IMR-90 (cell line): ENCODE data around the gene CCN5. TPM values are rescaled to one million over a fixed set of nuclear protein-coding genes. Genes with fewer than 3 reads are reported as not detected.
A peak's percentile ranks its signal among the peaks of the same experiment; 100 is the strongest.

Experiments
- ATAC-seq: fragments of 200-7000 bp; cut with Tn5 transposase; 2 replicates; pipeline ENCODE4 v1.9.1; 2020; ENCODE audit warnings: low read depth, mild to moderate bottlenecking, moderate library complexity
- BruUV-seq: library from RNA; stranded (reverse); fragments of 400-500 nt; replicated peaks from 2 replicates; lab custom pipeline; 2021; lab: Mats Ljungman, UMichigan
- CTCF ChIA-PET: fragments of 300-600 bp; formaldehyde crosslinking; extraction: SDS; loops from one replicate; lab custom pipeline; 2021; ENCODE audit warnings: antibody characterized with exemption; lab: Yijun Ruan, JAX
- POLR2A ChIA-PET: fragments of 300-600 bp; sonication (Branson Sonifier 250); formaldehyde crosslinking; loops from one replicate; lab custom pipeline; 2022; ENCODE audit warnings: antibody characterized with exemption; ENCODE audit not compliant: unreplicated experiment; lab: Charles Lee
- DNase-seq: peaks from one replicate; pipeline ENCODE4 v3.0.0; 2013
- H2AFZ ChIP-seq: replicated peaks from 2 replicates; pipeline ENCODE3; 2013; ENCODE audit warnings: low read length, mild to moderate bottlenecking; ENCODE audit not compliant: poor library complexity
- H2AK5ac ChIP-seq: 2 replicates; pipeline ENCODE4 v1.6.1; 2013; ENCODE audit warnings: low read depth, low read length, inconsistent platforms
- H2AK9ac ChIP-seq: replicated peaks from 2 replicates; pipeline ENCODE3; 2013; ENCODE audit warnings: mild to moderate bottlenecking, low read depth, low read length, moderate library complexity; ENCODE audit not compliant: poor library complexity
- H2BK120ac ChIP-seq: 2 replicates; pipeline ENCODE4 v1.6.1; 2013; ENCODE audit warnings: low read depth, low read length, inconsistent platforms
- H2BK15ac ChIP-seq: 3 replicates; pipeline ENCODE4 v1.6.1; 2013; ENCODE audit warnings: low read depth, low read length, inconsistent platforms
- H2BK20ac ChIP-seq: 2 replicates; pipeline ENCODE4 v1.6.1; 2013; ENCODE audit warnings: low read depth, mild to moderate bottlenecking, inconsistent platforms, low read length, moderate library complexity
- H2BK5ac ChIP-seq: 2 replicates; pipeline ENCODE4 v1.6.1; 2013; ENCODE audit warnings: mild to moderate bottlenecking, low read depth, low read length, inconsistent platforms; ENCODE audit not compliant: poor library complexity, severe bottlenecking
- H3K14ac ChIP-seq: replicated peaks from 2 replicates; pipeline ENCODE4 v1.6.1; 2013; ENCODE audit warnings: low read depth, low read length, inconsistent platforms
- H3K18ac ChIP-seq: 2 replicates; pipeline ENCODE4 v1.6.1; 2013; ENCODE audit warnings: low read depth, low read length, control low read depth
- H3K23ac ChIP-seq: 2 replicates; pipeline ENCODE4 v1.6.1; 2013; ENCODE audit warnings: low read depth, low read length, inconsistent platforms
- H3K27ac ChIP-seq: 2 replicates; pipeline ENCODE4 v1.5.1; 2013; ENCODE audit warnings: mild to moderate bottlenecking, control low read depth, low read length; ENCODE audit not compliant: insufficient read depth
- H3K27me3 ChIP-seq: 2 replicates; pipeline ENCODE4 v1.6.1; 2013; ENCODE audit warnings: low read length; ENCODE audit not compliant: control insufficient read depth, insufficient read depth
- H3K36me3 ChIP-seq: 2 replicates; pipeline ENCODE4 v1.6.1; 2013; ENCODE audit warnings: low read length, mixed read lengths; ENCODE audit not compliant: control insufficient read depth, insufficient read depth
- H3K4ac ChIP-seq: 2 replicates; pipeline ENCODE4 v1.6.1; 2013; ENCODE audit warnings: low read depth, low read length, inconsistent platforms
- H3K4me1 ChIP-seq: 2 replicates; pipeline ENCODE4 v1.6.1; 2013; ENCODE audit warnings: low read length, mixed read lengths; ENCODE audit not compliant: control insufficient read depth, insufficient read depth
- H3K4me2 ChIP-seq: 2 replicates; pipeline ENCODE4 v1.6.1; 2013; ENCODE audit warnings: low read depth, mild to moderate bottlenecking, control low read depth, low read length, moderate library complexity
- H3K4me3 ChIP-seq: 2 replicates; pipeline ENCODE4 v1.5.1; 2013; ENCODE audit warnings: low read depth, mild to moderate bottlenecking, control low read depth, low read length, moderate library complexity; ENCODE audit not compliant: insufficient read depth
- H3K56ac ChIP-seq: 2 replicates; pipeline ENCODE4 v1.6.1; 2013; ENCODE audit warnings: low read length, inconsistent platforms; ENCODE audit not compliant: insufficient read depth; ENCODE audit errors: extremely low read depth
- H3K79me1 ChIP-seq, 2 experiments: 2 replicates each; pipeline ENCODE4 v1.6.1; 2013; ENCODE audit warnings: low read length in 2 of 2, inconsistent platforms in 1 of 2, low read depth in 1 of 2
- H3K9ac ChIP-seq: 2 replicates; pipeline ENCODE4 v1.6.1; 2013; ENCODE audit warnings: low read depth, low read length, control low read depth
- H3K9me1 ChIP-seq: 2 replicates; pipeline ENCODE4 v1.6.1; 2013; ENCODE audit warnings: low read length, inconsistent platforms; ENCODE audit not compliant: insufficient read depth
- H3K9me3 ChIP-seq: 2 replicates; pipeline ENCODE4 v1.6.1; 2013; ENCODE audit warnings: low read length; ENCODE audit not compliant: control insufficient read depth, insufficient read depth
- H4K20me1 ChIP-seq: 2 replicates; pipeline ENCODE4 v1.6.1; 2013; ENCODE audit warnings: low read length, inconsistent platforms; ENCODE audit not compliant: insufficient read depth
- H4K5ac ChIP-seq: 2 replicates; pipeline ENCODE4 v1.6.1; 2013; ENCODE audit warnings: mild to moderate bottlenecking, low read depth, low read length, control low read depth
- H4K8ac ChIP-seq, 2 experiments: 2 replicates each; pipeline ENCODE4 v1.6.1; 2013; ENCODE audit warnings: low read depth in 2 of 2, low read length in 2 of 2, control low read depth in 1 of 2, inconsistent platforms in 1 of 2
- H4K91ac ChIP-seq: 2 replicates; pipeline ENCODE4 v1.6.1; 2013; ENCODE audit warnings: low read depth, low read length, inconsistent platforms; ENCODE audit not compliant: insufficient read depth
- MAZ ChIP-seq: IDR thresholded peaks from 2 replicates; pipeline ENCODE4 v1.6.1; 2012; ENCODE audit warnings: low read depth, mild to moderate bottlenecking, low read length, improper control_type of control experiment, moderate library complexity, borderline replicate concordance
- MXI1 ChIP-seq: IDR thresholded peaks from 2 replicates; pipeline ENCODE4 v1.6.1; 2012; ENCODE audit warnings: low read depth, mild to moderate bottlenecking, low read length, moderate library complexity, borderline replicate concordance
- RFX5 ChIP-seq: IDR thresholded peaks from 2 replicates; pipeline ENCODE4 v1.8.0; 2012; ENCODE audit warnings: low read depth, mild to moderate bottlenecking, low read length, moderate library complexity
- WGBS, 2 experiments: methylation state at CpG; one replicate each; pipeline versions ENCODE4 v1.1.5 to v1.1.7; 2013; ENCODE audit warnings: missing lambda C conversion rate in 2 of 2; ENCODE audit not compliant: insufficient read length in 1 of 2; ENCODE audit errors: extremely low coverage in 2 of 2; 5-methylcytosine and 5-hydroxymethylcytosine counted together
- dilution Hi-C: fragments of 300-500 bp; cut with HindIII; formaldehyde crosslinking; loops from one replicate; pipeline ENCODE4 v1.14.3; 2018; ENCODE audit warnings: low sequenced_read_pairs; ENCODE audit not compliant: unreplicated experiment
- in situ Hi-C: fragments of 300-500 bp; cut with MboI; formaldehyde crosslinking; loops from 3 replicates; pipeline ENCODE4 v1.14.3; 2019; ENCODE audit warnings: low sequenced_read_pairs, inconsistent platforms, mixed read lengths
- intact Hi-C: fragments of 100-400 bp; cut with micrococcal nuclease; formaldehyde crosslinking; loops from 2 replicates; pipeline ENCODE4 v1.10.0; 2022
- polyA plus RNA-seq, 3 experiments: library from polyadenylated mRNA; depleted of rRNA; stranded (reverse); fragments of >200 nt; gene quantifications; 2 replicates each; pipeline ENCODE4 v1.2.3, GENCODE V29; 2012; ENCODE audit warnings: low replicate concordance in 1 of 3
- total RNA-seq: library from RNA; depleted of rRNA; stranded (reverse); fragments of >200 nt; gene quantifications from 2 replicates; pipeline ENCODE4 v1.2.3, GENCODE V29; 2012
- TF ChIP-seq, protein P1 (sequence below): conservative IDR thresholded peaks from 2 replicates; pipeline ENCODE4 v1.5.1; 2012; ENCODE audit warnings: mild to moderate bottlenecking, low read depth, low read length, improper control_type of control experiment

Gene CCN5
- total and polyA plus RNA-seq, 2 of the 4 experiments (the other 2 are of a cell fraction), result not detected

DNA sequence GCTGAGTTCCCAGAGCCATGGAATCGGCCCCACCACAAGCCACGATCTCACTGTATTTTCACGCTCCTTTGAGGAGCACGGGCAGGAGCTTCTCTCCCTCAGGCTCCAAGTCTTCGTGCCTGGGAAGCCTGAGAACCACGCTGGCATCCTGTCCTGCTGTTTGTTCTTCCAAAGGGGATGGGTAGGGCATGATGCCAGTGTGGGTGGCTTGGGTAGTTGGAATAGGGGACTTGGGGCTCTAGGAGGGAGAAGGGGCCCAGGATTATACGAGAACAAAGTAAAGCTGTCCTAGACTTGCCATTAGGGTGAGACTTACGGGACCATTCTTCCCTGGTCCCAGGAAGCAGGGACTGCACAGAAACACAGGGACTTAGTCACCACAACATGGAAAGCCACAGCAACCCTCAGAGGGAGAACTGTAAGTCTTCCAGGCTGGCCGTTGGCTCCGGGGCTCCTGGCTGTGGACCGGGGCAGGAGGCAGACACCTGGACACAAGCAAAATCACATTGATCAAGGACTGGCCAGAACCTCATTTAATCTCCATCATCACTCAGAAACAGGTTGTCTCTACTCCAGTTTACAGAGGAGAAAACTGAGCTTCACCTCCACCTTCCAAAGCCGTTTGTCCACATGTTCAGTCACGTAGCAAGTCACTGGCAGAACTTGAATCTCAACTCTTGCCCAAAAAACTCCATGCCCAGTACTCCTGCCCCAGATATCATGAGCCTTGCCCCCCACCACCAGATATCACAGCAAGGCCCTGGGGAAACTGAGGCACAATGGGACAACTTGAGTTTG, 1.3 kb downstream of the CCN5 start (continued):
- TF ChIP-seq MXI1, result no peak

DNA sequence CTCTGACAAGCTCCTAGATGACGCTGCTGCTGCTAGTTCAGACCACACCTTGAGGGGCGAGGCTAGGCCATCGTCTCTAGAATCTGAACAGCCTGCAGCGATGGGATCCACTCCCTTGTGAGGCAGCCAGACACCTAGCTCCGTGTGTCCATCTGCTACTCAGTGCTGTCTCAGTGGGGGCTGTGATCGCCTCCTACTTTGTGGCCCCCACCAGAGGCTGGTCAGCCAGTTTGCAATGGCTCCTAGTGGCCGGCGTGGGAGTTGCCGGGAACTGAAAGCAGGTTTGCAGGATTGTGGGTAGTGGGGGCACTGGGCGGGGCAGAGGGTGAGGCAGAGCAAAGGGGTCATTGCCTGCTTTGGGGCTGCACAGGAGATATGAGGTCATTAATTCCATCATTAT, 2.8 kb downstream of the CCN5 start:
- no peak overlapping the region for H4K8ac ChIP-seq
- no peak overlapping the region for H2BK120ac ChIP-seq
- peak overlapping the region; percentile 15; the same call in 1 of the 2 replicates for H2AK5ac ChIP-seq
- no peak overlapping the region for H3K4me2 ChIP-seq
- H3K4me1 ChIP-seq, result peaks cover 14% of the 10 kb centered on the region
- no peaks in the 10 kb centered on the region for H3K9me3 ChIP-seq
- H4K20me1 ChIP-seq, result no peaks in the 10 kb centered on the region; the same call in 1 of the 2 replicates
- 73% methylated on average over 6 of the region's 10 CpGs; no CpG with 5 or more reads in 1 of the 2 experiments for WGBS, 2 experiments
- no peak overlapping the region for H2AK9ac ChIP-seq
- H3K18ac ChIP-seq, result no peak overlapping the region
- ChIA-PET CTCF (interaction anchor here (1.0 kb wide), 1 partner anchor 13 kb away, joined by 5 read pairs; no protein-coding TSS in a partner anchor), POLR2A (no interaction called here)
- no peak overlapping the region for H2BK5ac ChIP-seq
- no peaks in the 10 kb centered on the region for H3K79me1 ChIP-seq
- H4K91ac ChIP-seq, result no peak overlapping the region
- ATAC-seq (no peak), DNase-seq (no peak)
- H2BK20ac ChIP-seq, result no peak overlapping the region
- in situ Hi-C loops, result no loop called here
- no peaks in the 10 kb centered on the region for H3K36me3 ChIP-seq
- 0 out of 2 replicates have a peak, but pooled peaks cover 4% of the 10 kb centered on the region for H3K27me3 ChIP-seq
- no peak overlapping the region for H2BK15ac ChIP-seq
- intact Hi-C loops, result no loop called here
- no peak overlapping the region for H3K23ac ChIP-seq
- no peak overlapping the region for H3K56ac ChIP-seq
- H3K27ac ChIP-seq, result no peak overlapping the region
- BruUV-seq, result no TSS peak
- H2AFZ ChIP-seq, result no peak overlapping the region
- dilution Hi-C loops, result no loop called here
- no peak overlapping the region for H3K4ac ChIP-seq
- H4K5ac ChIP-seq, result no peak overlapping the region
- TF ChIP-seq RFX5, result no peak
- TF ChIP-seq MAZ, result peak; percentile 26; the same call in 1 of the 2 replicates
- TF ChIP-seq, protein P1, sequence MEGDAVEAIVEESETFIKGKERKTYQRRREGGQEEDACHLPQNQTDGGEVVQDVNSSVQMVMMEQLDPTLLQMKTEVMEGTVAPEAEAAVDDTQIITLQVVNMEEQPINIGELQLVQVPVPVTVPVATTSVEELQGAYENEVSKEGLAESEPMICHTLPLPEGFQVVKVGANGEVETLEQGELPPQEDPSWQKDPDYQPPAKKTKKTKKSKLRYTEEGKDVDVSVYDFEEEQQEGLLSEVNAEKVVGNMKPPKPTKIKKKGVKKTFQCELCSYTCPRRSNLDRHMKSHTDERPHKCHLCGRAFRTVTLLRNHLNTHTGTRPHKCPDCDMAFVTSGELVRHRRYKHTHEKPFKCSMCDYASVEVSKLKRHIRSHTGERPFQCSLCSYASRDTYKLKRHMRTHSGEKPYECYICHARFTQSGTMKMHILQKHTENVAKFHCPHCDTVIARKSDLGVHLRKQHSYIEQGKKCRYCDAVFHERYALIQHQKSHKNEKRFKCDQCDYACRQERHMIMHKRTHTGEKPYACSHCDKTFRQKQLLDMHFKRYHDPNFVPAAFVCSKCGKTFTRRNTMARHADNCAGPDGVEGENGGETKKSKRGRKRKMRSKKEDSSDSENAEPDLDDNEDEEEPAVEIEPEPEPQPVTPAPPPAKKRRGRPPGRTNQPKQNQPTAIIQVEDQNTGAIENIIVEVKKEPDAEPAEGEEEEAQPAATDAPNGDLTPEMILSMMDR, result 0 out of 2 replicates have a peak, but pooled peaks have one; percentile 20
- no peak overlapping the region for H3K9ac ChIP-seq
- H3K9me1 ChIP-seq, result peaks cover 9% of the 10 kb centered on the region; the same call in 1 of the 2 replicates
- no peak overlapping the region for H3K4me3 ChIP-seq
- H3K14ac ChIP-seq, result no peak overlapping the region
